ENCODE results near the gene MARCHF2.

DNA sequence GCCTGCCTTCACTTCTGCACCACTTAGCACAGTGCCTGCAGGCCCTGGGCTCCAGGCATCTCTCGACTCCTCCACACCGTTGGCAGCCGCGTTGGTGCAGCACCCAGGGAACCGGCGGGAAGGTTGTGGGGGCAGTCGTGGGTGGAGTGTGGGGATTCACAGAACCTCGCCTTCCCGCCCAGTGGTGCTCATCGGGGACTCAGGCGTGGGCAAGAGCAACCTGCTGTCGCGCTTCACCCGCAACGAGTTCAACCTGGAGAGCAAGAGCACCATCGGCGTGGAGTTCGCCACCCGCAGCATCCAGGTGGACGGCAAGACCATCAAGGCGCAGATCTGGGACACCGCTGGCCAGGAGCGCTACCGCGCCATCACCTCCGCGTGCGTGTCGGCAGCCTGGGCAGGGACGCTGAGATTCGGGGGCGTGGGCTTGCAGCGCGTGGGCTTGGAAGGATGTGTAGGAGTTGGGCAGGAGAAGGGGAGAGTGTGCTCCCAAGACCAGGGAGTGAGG is 13.4 kb upstream of the MARCHF2 start:
- TF ChIP-seq, protein P1, sequence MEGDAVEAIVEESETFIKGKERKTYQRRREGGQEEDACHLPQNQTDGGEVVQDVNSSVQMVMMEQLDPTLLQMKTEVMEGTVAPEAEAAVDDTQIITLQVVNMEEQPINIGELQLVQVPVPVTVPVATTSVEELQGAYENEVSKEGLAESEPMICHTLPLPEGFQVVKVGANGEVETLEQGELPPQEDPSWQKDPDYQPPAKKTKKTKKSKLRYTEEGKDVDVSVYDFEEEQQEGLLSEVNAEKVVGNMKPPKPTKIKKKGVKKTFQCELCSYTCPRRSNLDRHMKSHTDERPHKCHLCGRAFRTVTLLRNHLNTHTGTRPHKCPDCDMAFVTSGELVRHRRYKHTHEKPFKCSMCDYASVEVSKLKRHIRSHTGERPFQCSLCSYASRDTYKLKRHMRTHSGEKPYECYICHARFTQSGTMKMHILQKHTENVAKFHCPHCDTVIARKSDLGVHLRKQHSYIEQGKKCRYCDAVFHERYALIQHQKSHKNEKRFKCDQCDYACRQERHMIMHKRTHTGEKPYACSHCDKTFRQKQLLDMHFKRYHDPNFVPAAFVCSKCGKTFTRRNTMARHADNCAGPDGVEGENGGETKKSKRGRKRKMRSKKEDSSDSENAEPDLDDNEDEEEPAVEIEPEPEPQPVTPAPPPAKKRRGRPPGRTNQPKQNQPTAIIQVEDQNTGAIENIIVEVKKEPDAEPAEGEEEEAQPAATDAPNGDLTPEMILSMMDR (IDR thresholded peaks at IDR 0.05), result no peak
- TF ChIP-seq EP300 (IDR thresholded peaks at IDR 0.05; ENCODE audit: low read depth) (no peak), POLR2A (IDR thresholded peaks at IDR 0.05) (no peak)

Measured in transverse colon (tissue), 3 donors.